Ovary (tissue), 3 donors: ENCODE results near the gene ASIC2.

Experiments used
- CTCF ChIP-seq, 3 donors: fragments of 450-650 bp in 2 of 3; fragments of 200-600 bp in 1 of 3; IDR thresholded peaks; one replicate each; pipeline versions ENCODE4 v1.5.1 to v1.8.0; 2016 to 2022; ENCODE audit warnings: antibody characterized with exemption in 3 of 3, mild to moderate bottlenecking in 1 of 3
- EP300 ChIP-seq: sonication (generic); formaldehyde crosslinking; IDR thresholded peaks from one replicate; pipeline ENCODE4 v1.6.1; 2017; ENCODE audit warnings: antibody characterized with exemption
- donor health status: DM: no; HTN: no; CAD: no.

- TF ChIP-seq CTCF (IDR thresholded peaks at IDR 0.05), result no peak
- no peak for TF ChIP-seq EP300
Observed at GRCh38 chr17:33105911-33106310, 187.2 kb downstream of the ASIC2 start.
